Measurements from ENCODE around the gene ZFP42.

ZFP42 gene

DNA sequence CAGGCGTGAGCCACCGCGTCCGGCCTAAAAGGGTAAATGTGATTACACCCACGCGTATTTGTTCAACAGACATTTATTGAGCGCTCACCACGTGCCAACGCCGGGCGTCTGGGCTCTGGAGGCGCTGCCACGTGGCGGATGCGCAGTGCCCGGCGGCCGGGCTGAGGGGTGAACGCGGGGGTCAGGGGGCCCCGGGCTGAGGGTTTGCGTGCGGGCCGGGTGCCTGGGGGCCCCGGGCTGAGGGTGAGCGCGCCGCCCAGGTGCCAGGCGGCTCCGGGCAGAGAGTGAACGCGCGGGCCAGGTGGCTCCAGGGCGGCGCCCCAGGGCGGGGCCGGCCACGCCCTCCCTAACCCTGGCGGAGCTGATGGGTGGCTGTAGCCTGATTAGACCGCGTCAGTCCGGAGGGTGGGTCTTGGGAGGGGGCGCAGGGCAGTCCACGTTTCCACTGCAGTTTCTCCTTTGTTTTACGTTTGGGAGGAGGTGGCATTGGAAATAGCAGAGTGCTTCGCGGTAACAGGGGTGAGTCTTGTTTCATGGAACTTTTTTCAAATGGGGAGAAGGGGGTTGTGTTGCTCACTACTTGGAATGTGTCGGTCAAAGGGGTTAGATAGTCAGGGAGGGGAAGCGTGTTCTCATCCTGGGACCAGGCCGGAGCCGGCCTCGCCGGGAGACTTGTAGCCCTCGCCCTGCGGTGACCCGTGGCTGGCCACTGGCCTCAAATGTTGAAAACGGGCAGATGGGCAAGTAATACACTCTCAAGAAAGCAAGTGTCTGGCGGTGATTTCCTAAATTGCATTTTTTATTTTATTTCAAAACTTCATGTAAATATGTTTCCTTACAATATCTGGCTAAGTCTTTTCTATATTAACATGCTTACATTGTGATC, at the start of gene ZFP42:
TSS of gene ZFP42 (plus strand) at position 450 of the 886 bp plus-strand sequence. CDS start 7,037 bp downstream, outside the sequence.
- DNase-seq (ENCODE audit: low read depth in 2 of 2), result peak in 1 of 2 donors; percentile 14
- no peak within 1 kb of the TSS for H3K4me3 ChIP-seq (replicated peaks in 1 of 2; ENCODE audit: low read depth in 2 of 2, low read length in 2 of 2)
- TF ChIP-seq, protein P1, sequence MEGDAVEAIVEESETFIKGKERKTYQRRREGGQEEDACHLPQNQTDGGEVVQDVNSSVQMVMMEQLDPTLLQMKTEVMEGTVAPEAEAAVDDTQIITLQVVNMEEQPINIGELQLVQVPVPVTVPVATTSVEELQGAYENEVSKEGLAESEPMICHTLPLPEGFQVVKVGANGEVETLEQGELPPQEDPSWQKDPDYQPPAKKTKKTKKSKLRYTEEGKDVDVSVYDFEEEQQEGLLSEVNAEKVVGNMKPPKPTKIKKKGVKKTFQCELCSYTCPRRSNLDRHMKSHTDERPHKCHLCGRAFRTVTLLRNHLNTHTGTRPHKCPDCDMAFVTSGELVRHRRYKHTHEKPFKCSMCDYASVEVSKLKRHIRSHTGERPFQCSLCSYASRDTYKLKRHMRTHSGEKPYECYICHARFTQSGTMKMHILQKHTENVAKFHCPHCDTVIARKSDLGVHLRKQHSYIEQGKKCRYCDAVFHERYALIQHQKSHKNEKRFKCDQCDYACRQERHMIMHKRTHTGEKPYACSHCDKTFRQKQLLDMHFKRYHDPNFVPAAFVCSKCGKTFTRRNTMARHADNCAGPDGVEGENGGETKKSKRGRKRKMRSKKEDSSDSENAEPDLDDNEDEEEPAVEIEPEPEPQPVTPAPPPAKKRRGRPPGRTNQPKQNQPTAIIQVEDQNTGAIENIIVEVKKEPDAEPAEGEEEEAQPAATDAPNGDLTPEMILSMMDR (IDR thresholded peaks at IDR 0.05; ENCODE audit: low read depth, low read length), result no peak

DNA sequence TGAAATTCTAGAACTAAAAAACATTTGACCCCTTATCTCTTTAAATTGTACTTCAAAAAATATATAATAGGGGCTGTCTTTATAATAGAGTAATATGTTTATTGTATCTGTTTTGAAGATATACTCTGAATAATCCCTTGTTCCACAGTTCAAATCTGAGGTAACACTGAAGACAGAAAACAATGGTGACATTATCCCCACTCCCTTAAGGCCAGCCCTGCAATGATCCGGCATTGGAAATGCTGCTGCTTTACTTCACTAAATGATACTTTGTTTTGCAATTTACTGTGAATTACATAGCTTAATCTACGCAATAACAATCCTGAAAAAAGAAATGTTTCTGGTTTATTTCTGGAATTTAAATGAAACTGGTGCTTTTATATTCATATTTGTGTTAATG, 34.4 kb upstream of the ZFP42 start:
- TF ChIP-seq, protein P1 (IDR thresholded peaks at IDR 0.05; ENCODE audit: low read depth, low read length), result no peak
- no peak for DNase-seq (ENCODE audit: low read depth in 2 of 2)

DNA sequence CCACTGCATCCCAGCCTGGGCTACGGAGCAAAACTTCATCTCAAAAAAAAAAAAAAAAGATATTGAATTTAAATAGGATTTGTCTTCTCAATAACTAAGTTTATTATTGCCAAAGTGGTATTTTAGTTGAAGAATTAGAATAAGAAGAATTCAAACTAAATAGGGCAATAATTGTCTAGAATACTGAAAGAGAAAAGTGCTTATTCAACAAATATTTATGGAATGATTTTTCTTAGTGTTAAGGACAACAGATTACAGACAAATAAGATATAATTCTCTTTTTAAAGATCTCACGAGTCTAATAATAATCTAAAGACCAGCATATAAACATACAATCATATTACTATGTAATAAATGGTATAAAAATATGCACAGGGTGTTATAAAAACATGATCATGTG, 33.6 kb upstream of the ZFP42 start:
- H3K4me3 ChIP-seq (replicated peaks in 1 of 2; ENCODE audit: low read depth in 2 of 2, low read length in 2 of 2), result no peak overlapping the region
- TF ChIP-seq, protein P1 (IDR thresholded peaks at IDR 0.05; ENCODE audit: low read depth, low read length), result no peak
- no peak for DNase-seq (ENCODE audit: low read depth in 2 of 2)

More for the DNA sequence above, 34.4 kb upstream of the ZFP42 start:
- no peak overlapping the region for H3K4me3 ChIP-seq (replicated peaks in 1 of 2; ENCODE audit: low read depth in 2 of 2, low read length in 2 of 2)

DNA sequence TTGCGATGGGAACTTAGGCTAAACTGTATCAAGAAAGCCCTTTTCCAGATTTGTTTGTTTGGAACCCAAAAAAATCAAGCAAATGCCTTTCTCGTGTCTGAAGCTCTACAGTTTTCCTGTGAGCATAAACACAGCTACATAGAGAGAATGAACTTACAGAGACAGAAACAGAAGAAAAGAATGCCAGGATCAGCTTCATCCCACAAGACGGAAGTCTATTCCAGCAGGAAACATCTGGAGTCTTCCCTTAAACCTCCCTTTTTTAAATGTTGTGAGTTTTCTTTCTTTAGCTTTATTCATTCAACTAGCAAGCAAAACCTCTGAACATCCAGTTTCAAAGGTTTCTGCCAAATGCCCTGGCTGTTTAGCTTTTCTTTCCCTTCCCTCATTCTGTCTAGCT, 32.6 kb upstream of the ZFP42 start:
- H3K4me3 ChIP-seq (replicated peaks in 1 of 2; ENCODE audit: low read depth in 2 of 2, low read length in 2 of 2), result no peak overlapping the region
- TF ChIP-seq, protein P1 (IDR thresholded peaks at IDR 0.05; ENCODE audit: low read depth, low read length), result no peak
- DNase-seq (ENCODE audit: low read depth in 2 of 2), result peak in 1 of 2 donors; percentile 0

DNA sequence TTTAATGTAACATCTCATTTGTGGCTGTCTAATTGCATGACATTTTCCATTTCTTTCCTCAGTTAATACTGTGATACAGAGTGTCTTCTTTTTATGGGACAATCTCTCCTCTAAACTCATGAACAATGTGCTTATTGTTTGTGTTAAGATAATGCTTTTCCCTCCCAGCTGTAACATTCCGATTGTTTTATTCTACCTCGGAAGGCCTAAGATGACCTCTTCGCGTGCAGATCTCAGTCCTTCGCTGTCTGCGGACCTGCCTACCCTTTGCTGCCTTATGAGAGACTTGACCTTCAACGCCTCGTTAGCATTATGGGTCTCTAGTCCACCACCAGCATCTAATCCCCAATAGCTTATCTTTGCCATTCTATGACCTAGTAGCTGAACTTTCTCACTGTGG, 29.8 kb upstream of the ZFP42 start:
- no peak overlapping the region for H3K4me3 ChIP-seq (replicated peaks in 1 of 2; ENCODE audit: low read depth in 2 of 2, low read length in 2 of 2)
- no peak for DNase-seq (ENCODE audit: low read depth in 2 of 2)
- TF ChIP-seq, protein P1 (IDR thresholded peaks at IDR 0.05; ENCODE audit: low read depth, low read length), result no peak

DNA sequence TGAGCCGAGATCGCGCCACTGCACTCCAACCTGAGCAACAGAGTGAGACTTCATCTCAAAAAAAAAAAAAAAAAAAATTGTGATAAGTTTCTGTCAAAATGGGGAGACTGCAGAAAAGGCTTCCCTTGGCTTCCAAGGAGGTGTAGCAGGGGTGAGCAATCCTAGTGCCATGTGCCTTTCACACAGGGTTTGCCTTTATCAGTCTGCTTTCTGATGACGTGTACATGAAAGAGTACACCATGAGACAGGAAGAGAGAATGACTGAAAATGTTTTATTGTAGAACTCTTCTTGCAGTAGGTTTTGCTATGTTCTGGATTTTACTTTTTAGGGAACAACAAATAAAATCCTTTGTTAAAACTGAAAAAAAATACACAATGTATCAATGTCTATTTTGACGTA, 23.4 kb upstream of the ZFP42 start:
- TF ChIP-seq, protein P1 (IDR thresholded peaks at IDR 0.05; ENCODE audit: low read depth, low read length), result no peak
- H3K4me3 ChIP-seq (replicated peaks in 1 of 2; ENCODE audit: low read depth in 2 of 2, low read length in 2 of 2), result no peak overlapping the region
- peak in 1 of 2 donors; percentile 10 for DNase-seq (ENCODE audit: low read depth in 2 of 2)

All from cardiac fibroblast (primary cell).